HG02798 (cell line): ENCODE data around the gene AGBL1.

Experiments
- ATAC-seq: cut with Tn5 transposase; IDR thresholded peaks from one replicate; pipeline ENCODE4 v1.9.1; 2021; ENCODE audit warnings: mild to moderate bottlenecking; ENCODE audit not compliant: unreplicated experiment, poor library complexity

AGBL1 gene

DNA sequence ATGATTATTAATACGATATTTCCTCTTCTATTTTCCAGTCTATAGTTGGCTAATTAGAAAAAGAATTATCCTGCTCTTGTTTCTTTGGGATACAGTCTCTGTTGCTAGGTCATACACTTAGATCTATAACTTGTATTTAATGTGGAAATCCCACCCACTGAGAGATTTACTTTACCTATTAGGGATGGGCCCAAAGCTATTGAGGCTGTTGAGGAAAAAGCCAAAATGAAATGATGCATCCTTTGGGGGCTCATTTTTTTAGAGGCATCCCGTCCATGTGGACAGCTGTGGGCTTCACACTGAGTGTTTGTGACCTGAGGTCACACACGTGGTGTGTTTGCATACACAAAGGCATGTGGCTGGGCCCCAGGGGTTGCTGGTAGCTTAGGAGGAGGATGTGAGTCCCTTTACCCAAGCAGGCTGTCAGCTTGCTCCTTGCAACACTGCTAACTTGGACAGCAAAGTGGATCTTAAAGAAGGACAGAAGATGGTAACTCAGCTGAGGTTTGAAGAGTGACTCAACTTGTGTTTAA is 477.4 kb downstream of the AGBL1 start:
- ATAC-seq = no peak

DNA sequence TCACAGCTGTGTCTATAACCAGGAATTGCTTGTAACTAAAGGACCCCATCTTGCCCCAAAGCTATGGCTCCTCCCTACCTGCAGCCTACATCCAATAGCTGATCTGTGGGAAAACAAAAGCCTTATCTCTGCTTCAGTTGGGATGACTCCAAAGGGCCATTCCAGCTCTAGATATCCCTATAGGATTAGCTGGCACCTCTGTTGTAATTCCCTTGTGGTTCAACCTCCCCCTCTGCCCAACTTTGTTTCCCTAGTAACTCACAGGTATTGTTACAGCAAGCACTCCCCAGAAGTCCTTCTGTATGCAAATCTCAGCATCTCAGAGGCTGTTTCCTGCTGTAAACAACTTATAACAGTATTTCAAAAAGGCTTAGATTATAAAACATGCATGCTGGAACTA is 478.6 kb downstream of the AGBL1 start:
- no peak for ATAC-seq

DNA sequence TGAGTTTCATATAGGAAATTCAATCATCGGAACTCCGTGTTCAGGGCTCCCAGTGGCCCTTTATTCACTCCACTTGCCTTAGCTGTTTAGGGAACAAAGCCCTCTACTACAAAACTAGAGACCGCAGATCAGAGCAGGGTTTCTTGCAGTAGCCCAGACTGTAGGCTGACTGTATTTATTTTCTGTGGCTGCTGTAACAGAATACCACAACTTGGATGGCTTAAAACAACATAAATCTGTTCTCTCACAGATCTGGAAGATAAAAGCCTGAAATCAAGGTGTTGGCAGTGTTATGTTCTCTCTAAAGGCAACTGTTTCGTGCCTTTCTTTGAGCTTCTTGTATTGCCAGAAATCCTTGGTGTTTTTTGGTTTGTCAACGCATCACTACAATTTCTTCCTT is 479.0 kb downstream of the AGBL1 start:
- no peak for ATAC-seq

DNA sequence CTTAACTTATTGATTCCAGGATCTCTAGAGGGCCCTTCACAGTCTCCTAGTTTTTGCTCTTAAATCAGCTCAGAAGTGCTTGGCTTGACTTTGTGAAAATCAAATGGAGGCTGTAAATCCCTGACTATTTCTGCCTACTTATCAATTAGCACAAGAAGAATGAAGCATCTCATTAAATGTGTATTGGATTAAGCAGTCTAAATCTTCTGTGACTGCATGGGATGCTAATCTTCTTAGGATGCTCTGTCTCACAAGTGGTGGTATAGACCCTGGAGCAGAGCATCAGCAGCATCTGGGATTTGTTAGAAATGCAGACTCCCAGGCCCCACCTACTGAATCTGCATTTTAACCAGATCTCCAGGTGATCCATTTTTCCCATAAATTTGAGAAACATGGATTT is 488.7 kb downstream of the AGBL1 start:
- ATAC-seq = no peak

DNA sequence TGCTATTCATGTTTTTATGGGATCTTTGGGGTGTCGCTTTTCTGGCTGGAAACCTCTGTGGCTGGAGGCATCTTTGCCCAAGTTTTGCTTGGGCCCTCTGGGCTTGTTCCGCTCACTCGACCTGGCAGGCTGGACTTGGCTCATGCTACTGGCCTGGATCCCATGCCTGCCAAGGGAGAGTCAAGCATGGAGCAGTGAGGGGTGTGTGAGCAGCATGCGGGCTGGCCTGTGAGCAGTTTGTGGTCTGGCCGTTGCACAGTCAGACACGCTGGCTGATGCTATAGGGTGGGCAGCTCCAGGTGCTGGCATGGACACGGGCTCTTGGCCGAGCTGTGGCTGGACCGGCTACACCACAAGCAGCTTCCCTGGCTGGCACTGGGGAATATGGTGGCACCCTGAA is 491.1 kb downstream of the AGBL1 start:
- no peak for ATAC-seq

DNA sequence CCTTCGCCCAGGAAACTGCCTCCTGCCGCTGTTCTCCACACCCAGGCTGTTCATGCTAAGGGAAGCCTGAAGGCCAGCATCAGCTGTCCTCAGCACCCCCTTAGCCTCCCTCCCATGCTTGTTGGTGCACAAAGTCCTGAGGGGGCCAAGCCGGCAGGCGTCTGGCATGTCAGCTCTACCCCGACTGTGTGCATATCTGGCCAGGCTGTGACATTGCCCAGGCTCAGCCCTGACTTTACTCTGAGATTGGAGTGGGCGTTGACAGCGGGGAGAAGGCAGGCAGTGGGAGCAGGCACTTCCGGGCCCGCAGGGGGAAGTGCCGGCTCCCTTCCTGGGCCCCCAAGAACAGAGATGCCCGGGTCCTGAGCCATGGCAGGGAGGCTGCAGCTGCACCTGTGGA is 492.2 kb downstream of the AGBL1 start:
- no peak for ATAC-seq

DNA sequence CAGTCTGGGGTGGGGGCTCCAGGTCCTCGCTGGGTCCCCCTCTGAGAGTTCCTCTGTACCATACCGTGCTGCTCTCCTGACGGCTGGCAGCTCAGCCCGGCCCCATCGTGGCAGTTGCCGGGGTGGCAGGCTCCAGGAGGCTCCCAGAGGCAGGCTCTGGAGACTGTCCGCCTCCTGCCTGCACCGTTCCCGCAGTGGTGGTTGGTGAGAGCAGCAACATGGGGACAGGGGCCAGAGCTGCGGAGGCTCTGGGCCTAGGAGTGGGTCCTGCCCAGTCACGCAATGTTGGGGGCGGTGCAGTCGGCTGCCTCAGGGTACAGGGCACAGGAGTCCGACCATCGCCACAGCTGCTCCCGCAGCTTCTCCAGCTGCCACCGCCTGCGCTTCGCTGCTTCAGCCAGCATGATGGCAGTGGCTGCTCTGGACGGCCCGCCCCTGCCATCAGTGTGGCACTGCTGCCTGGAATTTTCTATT is 492.7 kb downstream of the AGBL1 start:
- no peak for ATAC-seq

DNA sequence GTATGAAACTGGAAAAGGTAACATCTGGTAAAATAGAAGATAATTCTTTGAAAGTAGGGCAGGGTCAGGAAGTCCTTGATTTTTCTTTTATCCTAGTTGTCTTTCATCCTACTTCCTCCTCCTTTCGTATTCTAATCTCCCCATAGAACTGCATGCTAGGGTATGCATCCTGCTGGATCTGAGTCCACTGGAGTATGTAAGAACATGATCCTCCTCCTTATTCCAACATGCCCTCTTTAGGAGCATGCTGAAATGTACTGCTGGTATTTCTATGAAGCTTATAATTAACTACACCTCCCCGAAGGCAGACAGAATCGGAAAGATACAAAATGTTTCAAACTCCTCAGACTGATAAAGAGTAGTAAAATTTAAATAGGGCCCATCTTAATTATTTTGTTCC is 493.8 kb downstream of the AGBL1 start:
- ATAC-seq = no peak

DNA sequence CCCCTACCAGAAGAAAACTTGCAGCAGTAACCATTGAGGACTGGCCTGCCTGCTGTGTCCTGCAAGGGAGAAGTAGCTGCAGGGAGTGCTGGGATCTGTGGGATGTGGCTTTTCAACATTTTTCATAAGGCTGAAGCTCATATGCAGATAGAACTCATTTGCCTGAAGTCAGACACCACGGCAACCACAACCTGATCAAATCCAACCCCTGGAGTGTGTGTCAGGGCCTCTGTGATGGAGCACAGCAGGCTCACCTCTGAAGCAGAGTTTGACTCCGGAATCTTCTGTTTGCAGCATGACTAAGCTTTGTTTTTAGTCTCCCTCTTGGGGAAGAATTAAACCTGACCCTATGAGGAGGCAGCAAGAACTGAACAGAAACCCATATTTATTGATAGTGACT is 508.7 kb downstream of the AGBL1 start:
- no peak for ATAC-seq

DNA sequence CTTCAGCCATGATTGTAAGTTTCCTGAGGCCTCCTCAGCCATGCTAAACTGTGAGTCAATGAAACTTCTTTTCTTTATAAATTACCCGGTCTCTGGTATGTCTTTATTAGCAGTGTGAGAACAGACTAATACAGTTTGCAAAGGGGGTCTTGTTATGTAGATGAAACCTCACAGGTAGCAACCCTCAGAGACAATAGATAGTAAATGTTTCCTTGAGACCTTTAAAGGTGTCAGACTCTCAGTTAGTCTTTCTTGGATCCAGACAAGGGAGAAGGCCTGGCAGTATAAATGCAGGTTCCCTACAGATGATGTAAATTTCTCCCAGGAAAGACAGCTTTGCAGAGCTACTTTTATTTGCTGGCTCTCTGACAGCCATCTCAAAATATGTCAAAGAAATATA is 510.8 kb downstream of the AGBL1 start:
- no peak for ATAC-seq

DNA sequence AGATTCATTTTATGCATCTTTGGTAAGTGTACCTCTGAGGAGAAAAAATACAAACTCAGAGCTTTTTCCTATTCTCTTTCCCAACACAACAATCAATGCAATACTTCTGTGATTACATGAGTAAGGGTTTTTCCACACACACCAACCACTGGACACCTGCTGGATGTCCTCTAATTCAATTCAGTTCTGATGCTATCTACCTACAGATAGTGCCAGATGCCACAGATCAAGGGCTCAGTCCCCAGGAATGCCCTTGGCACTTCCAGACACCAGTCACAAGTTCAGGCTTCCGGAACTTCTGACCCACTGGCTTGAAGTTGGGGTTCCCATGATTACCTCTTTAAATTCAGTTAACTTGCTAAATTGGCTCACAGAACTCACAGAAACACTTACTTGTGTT is 511.5 kb downstream of the AGBL1 start:
- ATAC-seq = no peak

DNA sequence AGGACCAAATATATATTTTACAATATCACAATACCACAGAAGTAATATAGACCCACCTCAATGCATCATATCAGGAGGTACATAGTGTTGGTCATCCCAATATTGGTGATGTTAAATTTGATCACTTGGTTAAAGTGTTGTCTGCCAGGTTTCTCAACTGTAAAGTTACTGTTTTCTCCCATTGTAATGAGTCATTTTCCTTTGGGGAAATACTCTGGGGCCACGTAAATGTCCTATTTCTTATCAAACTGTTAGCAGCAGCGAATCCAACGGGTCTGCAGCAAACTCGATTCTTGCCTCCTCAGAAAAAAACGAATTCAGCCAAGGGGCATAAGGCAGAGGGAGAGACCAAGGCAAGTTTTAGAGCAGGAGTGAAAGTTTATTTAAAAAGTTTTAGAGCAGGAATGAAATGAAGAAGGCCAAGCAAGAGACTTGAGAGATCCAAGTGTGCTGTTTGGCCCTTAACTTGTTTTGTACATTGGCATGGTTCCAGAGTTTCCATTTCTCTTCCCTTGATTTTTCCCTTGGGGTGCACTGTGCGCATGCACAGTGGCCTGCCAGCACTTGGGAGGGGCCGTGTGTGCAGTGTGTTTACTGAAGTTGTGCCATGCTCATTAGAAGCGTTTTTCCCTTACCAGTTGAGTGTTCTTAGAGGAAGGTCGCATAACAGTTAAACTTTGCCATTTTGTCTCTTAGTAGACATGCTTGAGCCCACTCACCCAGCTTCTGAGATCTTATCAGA is 512.5 kb downstream of the AGBL1 start:
- no peak for ATAC-seq

DNA sequence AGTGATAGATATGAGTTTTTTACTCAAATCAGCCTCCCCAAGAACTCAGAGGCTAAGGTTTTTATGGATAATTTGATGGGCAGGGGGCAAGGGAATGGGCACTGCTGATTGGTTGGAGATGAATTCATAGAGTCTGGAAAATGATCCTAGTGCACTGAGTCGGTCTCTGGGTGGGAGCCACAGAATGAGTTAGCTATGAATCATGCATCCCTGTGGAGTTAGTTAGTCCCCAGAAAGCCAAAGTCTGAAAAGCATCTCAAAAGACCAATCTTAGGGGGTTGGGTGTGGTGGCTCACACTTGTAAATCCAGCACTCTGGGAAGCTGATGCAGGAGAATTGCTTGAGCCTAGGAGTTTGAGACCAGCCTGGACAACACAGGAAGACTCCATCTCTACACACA is 516.1 kb downstream of the AGBL1 start:
- no peak for ATAC-seq

DNA sequence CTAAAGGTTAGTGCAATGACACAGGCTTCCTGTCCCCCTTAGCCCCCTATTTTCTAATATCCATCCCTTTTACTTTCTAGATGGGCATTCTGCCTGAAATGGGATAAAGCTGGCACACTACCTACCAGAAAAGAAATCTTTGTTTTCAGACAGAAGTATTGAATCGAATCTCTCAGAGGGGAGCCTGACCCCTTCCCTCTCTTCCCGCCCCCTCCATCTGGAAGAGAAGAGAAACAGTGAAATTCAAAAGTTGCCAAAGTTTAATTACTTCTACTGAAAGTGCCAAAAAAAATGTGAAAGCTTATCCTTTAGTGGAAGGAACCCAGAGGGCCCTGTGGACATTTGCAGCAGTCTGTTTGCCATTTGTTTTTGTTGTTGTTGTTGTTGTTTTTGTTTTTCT is 523.8 kb downstream of the AGBL1 start:
- no peak for ATAC-seq

DNA sequence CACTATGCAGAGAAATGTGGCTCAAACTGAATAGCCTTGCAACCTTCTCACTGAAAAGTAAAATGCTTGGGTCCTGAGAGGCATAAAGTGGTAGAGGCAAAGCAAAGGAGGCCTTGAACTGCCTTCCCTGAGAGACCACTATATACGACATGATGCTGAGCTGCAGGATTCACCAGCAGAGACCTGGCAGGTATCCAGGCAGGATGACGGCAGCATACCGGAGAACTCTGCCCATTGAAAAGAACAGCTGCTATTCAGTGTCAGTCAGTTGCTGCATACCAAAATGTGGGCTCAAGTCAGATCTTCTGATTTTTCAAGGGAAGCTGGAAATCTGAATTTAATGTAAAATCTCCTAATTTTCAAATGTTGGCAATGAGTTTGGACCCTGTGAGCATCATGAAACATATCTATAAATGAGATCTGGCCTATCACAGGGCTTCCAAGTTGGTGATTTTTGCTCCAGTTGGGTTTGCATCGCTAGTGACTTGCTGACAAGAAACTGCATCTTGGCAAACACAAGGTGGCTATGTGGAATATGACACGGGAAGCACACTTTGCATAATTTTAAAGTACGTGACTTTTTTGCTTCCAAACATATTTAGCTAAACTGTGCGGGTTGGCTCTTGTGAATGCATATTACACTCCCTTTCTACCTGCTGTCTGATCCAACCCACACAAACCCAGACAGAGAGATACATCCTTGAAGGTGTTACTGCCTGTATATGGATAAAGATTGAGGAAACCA is 529.0 kb downstream of the AGBL1 start:
- ATAC-seq = no peak

DNA sequence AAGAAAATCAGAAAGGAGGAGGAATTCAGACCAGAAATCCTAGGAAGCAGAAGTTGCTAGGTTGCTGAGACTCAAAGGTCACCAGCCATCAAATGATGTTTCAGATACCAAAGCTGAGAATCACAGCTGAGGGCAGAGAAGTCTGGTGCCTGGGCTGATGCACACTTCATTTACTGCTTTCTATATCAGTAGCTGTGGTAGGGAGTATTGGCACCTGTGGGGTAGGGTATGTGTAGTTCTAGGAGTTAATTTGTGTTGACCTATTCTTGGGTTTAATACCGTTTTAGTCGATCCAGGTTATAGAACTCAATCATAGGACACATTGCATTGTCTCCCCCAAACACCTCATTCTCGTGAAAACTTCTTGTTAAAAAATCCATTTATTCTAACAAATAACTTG is 529.6 kb downstream of the AGBL1 start:
- ATAC-seq = no peak

DNA sequence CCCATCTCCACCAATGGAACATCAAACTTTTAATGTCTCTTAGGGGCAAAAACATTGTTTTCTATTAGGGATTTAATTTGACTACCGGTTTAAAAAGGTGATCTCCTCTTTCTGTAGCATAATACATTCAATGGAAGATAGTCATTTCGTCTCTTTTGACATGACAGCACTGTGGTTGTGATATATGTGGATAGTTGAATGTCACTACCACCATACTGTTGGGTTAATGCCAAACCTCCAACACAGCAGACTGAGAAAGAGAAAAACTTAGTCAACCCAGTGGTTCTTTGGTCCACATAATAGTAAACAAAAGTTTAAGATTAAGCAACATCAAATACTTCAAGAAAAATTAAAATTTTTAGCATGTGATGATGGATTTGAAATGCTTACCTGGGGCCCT is 530.4 kb downstream of the AGBL1 start:
- no peak for ATAC-seq

DNA sequence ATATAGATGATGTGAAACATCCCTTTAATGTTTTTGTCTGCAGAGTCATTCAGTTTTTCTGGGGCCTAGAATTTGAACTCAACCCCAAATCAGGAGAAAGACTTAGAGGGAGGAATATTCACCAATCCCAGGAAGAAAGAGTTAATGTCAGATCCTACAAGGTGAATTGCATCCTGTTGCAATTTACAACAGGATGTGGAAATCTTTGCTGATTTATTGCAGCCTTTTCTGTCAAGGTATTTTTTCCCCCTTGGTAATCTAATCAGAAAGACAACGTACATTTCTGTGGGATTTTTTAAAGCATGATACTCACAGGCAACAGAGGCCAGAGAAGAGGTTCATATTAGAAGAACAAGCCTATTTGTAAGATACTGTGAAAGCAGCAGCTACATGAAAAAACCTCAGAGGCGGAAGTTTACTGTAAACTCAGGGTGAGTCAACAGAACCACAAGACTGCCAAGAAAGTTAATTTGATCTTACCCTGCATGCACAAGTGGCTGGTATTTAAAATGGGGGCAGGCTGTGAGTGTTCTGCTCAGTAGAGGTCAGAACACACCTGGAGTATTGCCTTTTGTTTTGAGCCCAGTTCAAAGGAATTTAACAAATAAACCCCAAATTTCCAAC is 531.9 kb downstream of the AGBL1 start:
- no peak for ATAC-seq

DNA sequence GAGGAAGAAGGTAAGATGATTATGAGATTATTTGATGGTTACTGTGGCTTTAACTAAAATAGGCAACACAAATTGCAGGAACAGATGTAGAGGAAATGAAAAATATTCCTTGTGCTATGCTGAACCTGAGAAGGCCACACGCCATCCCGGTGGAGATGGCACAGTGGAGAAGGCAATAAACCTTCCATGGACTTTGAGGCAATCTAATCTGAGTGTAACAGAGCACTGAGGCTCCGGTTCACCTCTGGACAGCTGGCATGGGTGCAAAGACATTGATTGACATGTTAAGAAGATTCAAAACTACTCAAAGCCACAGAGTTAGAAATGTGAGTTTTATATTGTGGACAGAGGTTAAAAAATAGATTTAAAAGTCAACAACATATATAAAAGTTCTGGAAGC is 535.7 kb downstream of the AGBL1 start:
- ATAC-seq = no peak

DNA sequence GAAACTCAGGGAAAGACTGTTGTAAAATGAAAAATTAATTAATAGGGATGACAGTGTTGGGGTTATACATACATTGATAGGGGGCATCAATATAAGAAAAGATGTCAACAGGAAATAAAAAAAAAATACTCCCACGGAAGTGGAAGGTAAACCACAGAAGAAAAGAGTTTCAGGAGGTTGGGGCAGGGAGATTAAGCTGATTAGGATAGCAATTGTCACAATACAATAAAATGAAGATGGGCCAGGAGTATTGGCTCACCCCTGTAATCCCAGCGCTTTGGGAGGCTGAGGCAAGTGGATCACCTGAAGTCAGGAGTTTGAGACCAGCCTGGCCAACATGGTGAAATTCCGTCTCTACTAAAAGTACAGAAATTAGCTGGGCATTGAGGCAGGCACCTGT is 536.1 kb downstream of the AGBL1 start:
- no peak for ATAC-seq

DNA sequence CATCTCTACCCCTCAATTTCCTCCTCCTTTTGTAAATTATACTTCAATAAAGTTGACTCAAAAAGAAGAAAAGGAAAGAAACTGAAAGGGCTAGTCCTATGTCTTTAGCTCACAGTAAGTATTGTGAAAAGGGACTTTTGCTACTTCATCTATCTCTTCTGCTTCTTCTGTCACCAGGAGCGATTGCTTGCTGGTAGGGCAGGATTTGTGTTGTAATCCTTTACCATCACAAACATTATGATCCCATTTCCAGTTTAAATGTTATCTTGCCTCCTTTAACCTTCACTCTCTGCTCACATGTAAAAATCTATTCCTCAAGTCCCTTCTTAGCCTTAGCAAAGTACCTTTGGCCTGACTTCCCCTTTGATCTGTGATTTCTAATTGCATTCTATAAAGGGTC is 537.1 kb downstream of the AGBL1 start:
- no peak for ATAC-seq
